Measurements from ENCODE around the gene RCOR3. TPM values are rescaled to one million over a fixed set of nuclear protein-coding genes. Genes with fewer than 3 reads are reported as not detected.

The RCOR3 gene
- total RNA-seq, 6 experiments from 2014 or later, result 22.7 to 30.9 (median 24.8) TPM

DNA sequence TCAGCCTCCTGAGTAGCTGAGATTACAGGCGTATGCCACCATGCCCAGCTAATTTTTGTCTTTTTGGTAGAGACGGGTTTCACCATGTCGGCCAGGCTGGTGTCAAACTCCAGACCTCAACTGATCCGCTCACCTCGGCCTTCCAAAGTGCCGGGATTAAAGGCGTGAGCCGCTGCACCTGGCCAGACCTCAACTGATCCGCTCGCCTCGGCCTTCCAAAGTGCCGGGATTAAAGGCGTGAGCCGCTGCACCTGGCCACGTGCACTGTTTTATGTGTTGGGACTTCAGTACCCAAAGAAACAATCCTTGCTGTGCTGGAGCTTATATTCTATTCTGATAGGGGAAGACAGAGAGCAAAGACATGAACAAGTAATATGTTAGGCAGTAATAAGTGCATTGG lies 77.6 kb downstream of the RCOR3 start:
- peaks cover 39% of the 10 kb centered on the region for H3K4me1 Mint-ChIP-seq (ENCODE audit: low read depth)
- no peaks in the 10 kb centered on the region; the same call in 1 of the 2 replicates for H3K36me3 Mint-ChIP-seq (ENCODE audit: low read depth)
- no peak for DNase-seq
- H3K4me3 Mint-ChIP-seq, result no peak overlapping the region
- peaks cover 4% of the 10 kb centered on the region for H3K27me3 Mint-ChIP-seq (ENCODE audit: insufficient read depth)
- no peak overlapping the region for H3K27ac Mint-ChIP-seq
- TF ChIP-seq, protein P1, sequence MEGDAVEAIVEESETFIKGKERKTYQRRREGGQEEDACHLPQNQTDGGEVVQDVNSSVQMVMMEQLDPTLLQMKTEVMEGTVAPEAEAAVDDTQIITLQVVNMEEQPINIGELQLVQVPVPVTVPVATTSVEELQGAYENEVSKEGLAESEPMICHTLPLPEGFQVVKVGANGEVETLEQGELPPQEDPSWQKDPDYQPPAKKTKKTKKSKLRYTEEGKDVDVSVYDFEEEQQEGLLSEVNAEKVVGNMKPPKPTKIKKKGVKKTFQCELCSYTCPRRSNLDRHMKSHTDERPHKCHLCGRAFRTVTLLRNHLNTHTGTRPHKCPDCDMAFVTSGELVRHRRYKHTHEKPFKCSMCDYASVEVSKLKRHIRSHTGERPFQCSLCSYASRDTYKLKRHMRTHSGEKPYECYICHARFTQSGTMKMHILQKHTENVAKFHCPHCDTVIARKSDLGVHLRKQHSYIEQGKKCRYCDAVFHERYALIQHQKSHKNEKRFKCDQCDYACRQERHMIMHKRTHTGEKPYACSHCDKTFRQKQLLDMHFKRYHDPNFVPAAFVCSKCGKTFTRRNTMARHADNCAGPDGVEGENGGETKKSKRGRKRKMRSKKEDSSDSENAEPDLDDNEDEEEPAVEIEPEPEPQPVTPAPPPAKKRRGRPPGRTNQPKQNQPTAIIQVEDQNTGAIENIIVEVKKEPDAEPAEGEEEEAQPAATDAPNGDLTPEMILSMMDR (IDR thresholded peaks at IDR 0.05), result no peak
- H3K9me3 Mint-ChIP-seq, result no peaks in the 10 kb centered on the region

DNA sequence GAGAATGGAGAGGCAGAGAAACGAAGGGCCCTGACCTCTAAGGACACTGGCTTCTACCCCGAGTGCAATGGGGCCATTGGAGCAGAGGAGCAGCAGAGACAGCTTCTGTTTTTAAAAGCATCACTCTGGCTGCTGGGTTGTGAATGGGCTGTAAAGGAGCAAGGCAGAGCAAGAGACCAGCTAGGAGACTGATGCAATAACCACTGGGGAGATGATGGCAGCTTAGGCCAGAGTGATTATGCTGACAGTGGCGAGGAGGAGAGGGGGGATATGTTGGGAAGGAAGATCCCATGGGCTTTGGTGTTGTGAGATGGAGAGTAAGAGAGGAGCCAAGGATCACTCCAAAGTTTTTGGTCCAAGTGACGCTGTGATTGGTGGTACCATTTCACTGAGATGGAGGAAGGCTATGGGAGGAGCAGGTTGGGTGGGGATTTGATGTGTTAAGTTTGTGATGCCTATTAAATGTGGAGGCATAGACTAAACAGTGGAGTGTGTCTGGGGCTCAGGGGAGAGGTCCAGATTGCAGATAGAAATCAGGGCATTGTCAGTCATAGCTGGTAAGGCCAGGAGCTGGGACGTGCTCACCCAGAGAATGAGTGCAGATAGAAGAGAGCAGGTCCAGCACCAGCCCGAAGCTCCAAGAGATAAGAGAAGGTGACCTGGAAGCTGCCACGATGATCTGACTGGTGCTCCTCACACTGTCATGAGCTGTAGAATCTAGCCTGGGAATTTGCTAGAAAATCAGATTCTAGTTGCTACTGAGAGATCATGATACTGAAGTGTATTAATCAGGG lies 78.5 kb downstream of the RCOR3 start:
- Mint-ChIP-seq H3K27ac (no peak overlapping the region), H3K4me1 (ENCODE audit: low read depth) (peaks cover 31% of the 10 kb centered on the region), H3K27me3 (ENCODE audit: insufficient read depth) (peaks cover 4% of the 10 kb centered on the region), H3K4me3 (no peak overlapping the region), H3K9me3 (no peaks in the 10 kb centered on the region), H3K36me3 (ENCODE audit: low read depth) (no peaks in the 10 kb centered on the region; the same call in 1 of the 2 replicates)
- no peak for DNase-seq
- TF ChIP-seq, protein P1 (IDR thresholded peaks at IDR 0.05), result no peak

DNA sequence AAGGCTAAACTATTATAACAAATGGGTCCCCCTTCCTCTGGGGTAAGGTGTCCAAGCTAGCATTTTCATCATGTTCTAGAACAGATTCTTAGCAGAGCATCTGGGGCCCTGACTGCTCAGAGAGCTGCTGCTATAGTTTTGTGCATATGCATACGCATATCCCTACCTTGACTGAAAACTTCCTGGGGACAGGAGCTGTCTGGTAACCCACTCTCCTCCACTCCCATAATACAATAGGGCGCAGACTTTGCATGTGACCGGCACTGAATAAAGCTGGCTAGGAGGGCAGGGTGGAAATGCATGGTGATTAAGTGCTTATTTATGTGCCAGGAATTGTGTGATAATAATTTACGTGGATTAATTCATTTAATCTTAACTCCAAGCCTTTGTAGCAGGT lies 79.1 kb downstream of the RCOR3 start:
- H3K4me3 Mint-ChIP-seq, result no peak overlapping the region
- TF ChIP-seq, protein P1 (IDR thresholded peaks at IDR 0.05), result no peak
- H3K9me3 Mint-ChIP-seq, result no peaks in the 10 kb centered on the region
- H3K27ac Mint-ChIP-seq, result no peak overlapping the region
- no peaks in the 10 kb centered on the region; the same call in 1 of the 2 replicates for H3K36me3 Mint-ChIP-seq (ENCODE audit: low read depth)
- peaks cover 4% of the 10 kb centered on the region for H3K27me3 Mint-ChIP-seq (ENCODE audit: insufficient read depth)
- H3K4me1 Mint-ChIP-seq (ENCODE audit: low read depth), result peaks cover 26% of the 10 kb centered on the region
- no peak for DNase-seq

DNA sequence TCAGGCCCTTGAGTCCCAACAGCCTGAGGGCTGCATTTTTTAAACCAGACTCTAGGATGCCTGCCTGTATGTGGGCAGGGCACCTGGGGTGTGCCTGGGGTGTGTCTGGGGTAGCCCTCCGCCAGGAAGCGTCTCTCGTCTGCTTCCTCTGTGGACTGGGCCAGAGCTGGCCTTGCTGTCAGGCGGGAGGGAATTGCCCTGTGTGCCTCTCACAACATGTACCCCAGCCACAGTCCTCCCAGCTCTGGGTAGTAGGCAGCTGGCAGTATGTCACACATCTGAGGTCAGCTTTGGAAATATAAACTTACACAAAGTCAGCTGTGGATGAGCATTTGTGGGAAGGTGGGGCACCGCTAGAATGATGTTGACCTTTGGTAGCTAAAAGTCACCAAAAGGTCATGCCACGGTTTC lies 80.5 kb downstream of the RCOR3 start:
- TF ChIP-seq, protein P1 (IDR thresholded peaks at IDR 0.05), result no peak
- no peaks in the 10 kb centered on the region for H3K9me3 Mint-ChIP-seq
- H3K27me3 Mint-ChIP-seq (ENCODE audit: insufficient read depth), result peaks cover 4% of the 10 kb centered on the region
- no peaks in the 10 kb centered on the region; the same call in 1 of the 2 replicates for H3K36me3 Mint-ChIP-seq (ENCODE audit: low read depth)
- no peak overlapping the region for H3K27ac Mint-ChIP-seq
- H3K4me1 Mint-ChIP-seq (ENCODE audit: low read depth), result peaks cover 25% of the 10 kb centered on the region
- no peak for DNase-seq
- no peak overlapping the region for H3K4me3 Mint-ChIP-seq

DNA sequence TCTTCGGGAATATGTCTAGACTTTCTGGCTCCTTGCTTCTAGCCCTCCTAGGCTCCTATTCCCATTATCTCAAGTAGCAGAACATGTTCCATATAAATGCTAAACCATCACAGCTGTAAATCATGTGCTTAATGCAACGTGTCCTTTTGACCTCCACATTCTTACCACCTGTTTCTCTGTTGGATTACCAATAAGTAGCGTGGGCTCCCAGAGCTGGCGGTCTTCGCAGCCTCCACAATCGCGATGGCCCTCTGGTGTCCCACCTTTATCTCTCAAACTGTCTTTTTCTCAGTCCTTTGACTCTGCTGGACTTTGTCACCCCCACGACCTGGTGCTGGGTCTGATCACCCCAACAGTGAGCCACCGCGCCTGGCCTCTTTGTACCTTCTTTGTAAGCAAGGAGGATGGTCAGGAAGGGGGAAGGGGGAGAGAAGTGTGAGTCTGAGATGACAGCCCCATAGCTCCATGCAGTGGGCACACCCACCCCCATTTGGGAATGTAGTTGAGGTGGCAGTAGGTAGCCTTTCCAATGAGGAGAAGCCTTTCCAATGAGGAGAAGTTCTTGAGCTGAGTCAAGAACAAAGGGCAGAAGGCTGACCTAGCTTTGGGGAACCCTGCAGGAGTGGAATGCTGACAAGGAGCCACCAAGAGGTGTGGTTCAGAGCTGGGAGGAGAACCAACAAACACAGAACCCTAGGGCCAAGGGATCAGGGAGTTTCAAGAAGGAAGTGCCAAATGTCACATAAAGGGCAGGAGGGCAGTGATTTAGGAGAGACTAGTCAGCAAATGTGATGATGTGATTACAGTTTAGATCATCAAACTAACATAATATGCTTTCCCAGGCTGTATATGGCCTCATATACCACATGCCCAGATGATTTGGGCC lies 81.7 kb downstream of the RCOR3 start:
- DNase-seq, result no peak
- H3K27me3 Mint-ChIP-seq (ENCODE audit: insufficient read depth), result 0 out of 2 replicates have a peak, but pooled peaks cover 1% of the 10 kb centered on the region
- no peaks in the 10 kb centered on the region for H3K9me3 Mint-ChIP-seq
- peaks cover 13% of the 10 kb centered on the region for H3K4me1 Mint-ChIP-seq (ENCODE audit: low read depth)
- H3K36me3 Mint-ChIP-seq (ENCODE audit: low read depth), result no peaks in the 10 kb centered on the region; the same call in 1 of the 2 replicates
- no peak overlapping the region; the same call in 1 of the 2 replicates for H3K27ac Mint-ChIP-seq
- no peak overlapping the region for H3K4me3 Mint-ChIP-seq
- TF ChIP-seq, protein P1 (IDR thresholded peaks at IDR 0.05), result no peak
